IMR-90 (cell line): ENCODE measurements around the gene RAB6C. TPM values are rescaled to one million over a fixed set of nuclear protein-coding genes. Genes with fewer than 3 reads are reported as not detected.
"Not testable (repeated sequence)": the region's sequence is repeated elsewhere in the genome, so short reads cannot be mapped to it uniquely, and the experiment has no call there.

ENCODE experiments used
- ATAC-seq: fragments of 200-7000 bp; cut with Tn5 transposase; 2 replicates; pipeline ENCODE4 v1.9.1; 2020; ENCODE audit warnings: low read depth, mild to moderate bottlenecking, moderate library complexity
- BruUV-seq: library from RNA; stranded (reverse); fragments of 400-500 nt; replicated peaks from 2 replicates; lab custom pipeline; 2021; lab: Mats Ljungman, UMichigan
- CTCF ChIA-PET: fragments of 300-600 bp; formaldehyde crosslinking; extraction: SDS; loops from one replicate; lab custom pipeline; 2021; ENCODE audit warnings: antibody characterized with exemption; lab: Yijun Ruan, JAX
- POLR2A ChIA-PET: fragments of 300-600 bp; sonication (Branson Sonifier 250); formaldehyde crosslinking; loops from one replicate; lab custom pipeline; 2022; ENCODE audit warnings: antibody characterized with exemption; ENCODE audit not compliant: unreplicated experiment; lab: Charles Lee
- DNase-seq: peaks from one replicate; pipeline ENCODE4 v3.0.0; 2013
- H2AFZ ChIP-seq: replicated peaks from 2 replicates; pipeline ENCODE3; 2013; ENCODE audit warnings: low read length, mild to moderate bottlenecking; ENCODE audit not compliant: poor library complexity
- H2AK5ac ChIP-seq: 2 replicates; pipeline ENCODE4 v1.6.1; 2013; ENCODE audit warnings: low read depth, low read length, inconsistent platforms
- H2AK9ac ChIP-seq: replicated peaks from 2 replicates; pipeline ENCODE3; 2013; ENCODE audit warnings: mild to moderate bottlenecking, low read depth, low read length, moderate library complexity; ENCODE audit not compliant: poor library complexity
- H2BK120ac ChIP-seq: 2 replicates; pipeline ENCODE4 v1.6.1; 2013; ENCODE audit warnings: low read depth, low read length, inconsistent platforms
- H2BK15ac ChIP-seq: 3 replicates; pipeline ENCODE4 v1.6.1; 2013; ENCODE audit warnings: low read depth, low read length, inconsistent platforms
- H2BK20ac ChIP-seq: 2 replicates; pipeline ENCODE4 v1.6.1; 2013; ENCODE audit warnings: low read depth, mild to moderate bottlenecking, inconsistent platforms, low read length, moderate library complexity
- H2BK5ac ChIP-seq: 2 replicates; pipeline ENCODE4 v1.6.1; 2013; ENCODE audit warnings: mild to moderate bottlenecking, low read depth, low read length, inconsistent platforms; ENCODE audit not compliant: poor library complexity, severe bottlenecking
- H3K14ac ChIP-seq: replicated peaks from 2 replicates; pipeline ENCODE4 v1.6.1; 2013; ENCODE audit warnings: low read depth, low read length, inconsistent platforms
- H3K18ac ChIP-seq: 2 replicates; pipeline ENCODE4 v1.6.1; 2013; ENCODE audit warnings: low read depth, low read length, control low read depth
- H3K23ac ChIP-seq: 2 replicates; pipeline ENCODE4 v1.6.1; 2013; ENCODE audit warnings: low read depth, low read length, inconsistent platforms
- H3K27ac ChIP-seq: 2 replicates; pipeline ENCODE4 v1.5.1; 2013; ENCODE audit warnings: mild to moderate bottlenecking, control low read depth, low read length; ENCODE audit not compliant: insufficient read depth
- H3K27me3 ChIP-seq: 2 replicates; pipeline ENCODE4 v1.6.1; 2013; ENCODE audit warnings: low read length; ENCODE audit not compliant: control insufficient read depth, insufficient read depth
- H3K36me3 ChIP-seq: 2 replicates; pipeline ENCODE4 v1.6.1; 2013; ENCODE audit warnings: low read length, mixed read lengths; ENCODE audit not compliant: control insufficient read depth, insufficient read depth
- H3K4ac ChIP-seq: 2 replicates; pipeline ENCODE4 v1.6.1; 2013; ENCODE audit warnings: low read depth, low read length, inconsistent platforms
- H3K4me1 ChIP-seq: 2 replicates; pipeline ENCODE4 v1.6.1; 2013; ENCODE audit warnings: low read length, mixed read lengths; ENCODE audit not compliant: control insufficient read depth, insufficient read depth
- H3K4me2 ChIP-seq: 2 replicates; pipeline ENCODE4 v1.6.1; 2013; ENCODE audit warnings: low read depth, mild to moderate bottlenecking, control low read depth, low read length, moderate library complexity
- H3K4me3 ChIP-seq: 2 replicates; pipeline ENCODE4 v1.5.1; 2013; ENCODE audit warnings: low read depth, mild to moderate bottlenecking, control low read depth, low read length, moderate library complexity; ENCODE audit not compliant: insufficient read depth
- H3K56ac ChIP-seq: 2 replicates; pipeline ENCODE4 v1.6.1; 2013; ENCODE audit warnings: low read length, inconsistent platforms; ENCODE audit not compliant: insufficient read depth; ENCODE audit errors: extremely low read depth
- H3K79me1 ChIP-seq, 2 experiments: 2 replicates each; pipeline ENCODE4 v1.6.1; 2013; ENCODE audit warnings: low read length in 2 of 2, inconsistent platforms in 1 of 2, low read depth in 1 of 2
- H3K9ac ChIP-seq: 2 replicates; pipeline ENCODE4 v1.6.1; 2013; ENCODE audit warnings: low read depth, low read length, control low read depth
- H3K9me1 ChIP-seq: 2 replicates; pipeline ENCODE4 v1.6.1; 2013; ENCODE audit warnings: low read length, inconsistent platforms; ENCODE audit not compliant: insufficient read depth
- H3K9me3 ChIP-seq: 2 replicates; pipeline ENCODE4 v1.6.1; 2013; ENCODE audit warnings: low read length; ENCODE audit not compliant: control insufficient read depth, insufficient read depth
- H4K20me1 ChIP-seq: 2 replicates; pipeline ENCODE4 v1.6.1; 2013; ENCODE audit warnings: low read length, inconsistent platforms; ENCODE audit not compliant: insufficient read depth
- H4K5ac ChIP-seq: 2 replicates; pipeline ENCODE4 v1.6.1; 2013; ENCODE audit warnings: mild to moderate bottlenecking, low read depth, low read length, control low read depth
- H4K8ac ChIP-seq, 2 experiments: 2 replicates each; pipeline ENCODE4 v1.6.1; 2013; ENCODE audit warnings: low read depth in 2 of 2, low read length in 2 of 2, control low read depth in 1 of 2, inconsistent platforms in 1 of 2
- H4K91ac ChIP-seq: 2 replicates; pipeline ENCODE4 v1.6.1; 2013; ENCODE audit warnings: low read depth, low read length, inconsistent platforms; ENCODE audit not compliant: insufficient read depth
- CTCF ChIP-seq: conservative IDR thresholded peaks from 2 replicates; pipeline ENCODE4 v1.5.1; 2012; ENCODE audit warnings: mild to moderate bottlenecking, low read depth, low read length, improper control_type of control experiment
- FOS ChIP-seq: fragments of 150-350 bp; IDR thresholded peaks from 2 replicates; pipeline ENCODE4 v1.6.1; 2016; ENCODE audit warnings: low read depth, low read length
- MAZ ChIP-seq: IDR thresholded peaks from 2 replicates; pipeline ENCODE4 v1.6.1; 2012; ENCODE audit warnings: low read depth, mild to moderate bottlenecking, low read length, improper control_type of control experiment, moderate library complexity, borderline replicate concordance
- WGBS, 2 experiments: methylation state at CpG; one replicate each; pipeline versions ENCODE4 v1.1.5 to v1.1.7; 2013; ENCODE audit warnings: missing lambda C conversion rate in 2 of 2; ENCODE audit not compliant: insufficient read length in 1 of 2; ENCODE audit errors: extremely low coverage in 2 of 2; 5-methylcytosine and 5-hydroxymethylcytosine counted together
- dilution Hi-C: fragments of 300-500 bp; cut with HindIII; formaldehyde crosslinking; loops from one replicate; pipeline ENCODE4 v1.14.3; 2018; ENCODE audit warnings: low sequenced_read_pairs; ENCODE audit not compliant: unreplicated experiment
- in situ Hi-C: fragments of 300-500 bp; cut with MboI; formaldehyde crosslinking; loops from 3 replicates; pipeline ENCODE4 v1.14.3; 2019; ENCODE audit warnings: low sequenced_read_pairs, inconsistent platforms, mixed read lengths
- intact Hi-C: fragments of 100-400 bp; cut with micrococcal nuclease; formaldehyde crosslinking; loops from 2 replicates; pipeline ENCODE4 v1.10.0; 2022
- polyA plus RNA-seq, 3 experiments: library from polyadenylated mRNA; depleted of rRNA; stranded (reverse); fragments of >200 nt; gene quantifications; 2 replicates each; pipeline ENCODE4 v1.2.3, GENCODE V29; 2012; ENCODE audit warnings: low replicate concordance in 1 of 3
- total RNA-seq: library from RNA; depleted of rRNA; stranded (reverse); fragments of >200 nt; gene quantifications from 2 replicates; pipeline ENCODE4 v1.2.3, GENCODE V29; 2012

RAB6C gene
- total and polyA plus RNA-seq, 2 of the 4 experiments (the other 2 are of a cell fraction) = not detected

- TF ChIP-seq FOS (no peak), CTCF (no peak), MAZ (no peak)
- Histone ChIP-seq H3K79me1 (no peaks in the 10 kb centered on the region), H3K4me3 (no peak overlapping the region), H2AK5ac (no peak overlapping the region), H2BK120ac (no peak overlapping the region), H2BK15ac (no peak overlapping the region), H4K91ac (no peak overlapping the region), H2AK9ac (no peak overlapping the region), H3K9ac (no peak overlapping the region), H3K27me3 (no peaks in the 10 kb centered on the region), H3K36me3 (no peaks in the 10 kb centered on the region), H3K9me3 (no peaks in the 10 kb centered on the region), H3K23ac (no peak overlapping the region), H3K9me1 (no peaks in the 10 kb centered on the region), H4K20me1 (no peaks in the 10 kb centered on the region), H3K27ac (no peak overlapping the region), H3K4ac (no peak overlapping the region), H2BK20ac (no peak overlapping the region), H2AFZ (no peak overlapping the region), H3K4me2 (no peak overlapping the region), H3K56ac (no peak overlapping the region), H3K4me1 (no peaks in the 10 kb centered on the region), H4K8ac (no peak overlapping the region), H3K18ac (no peak overlapping the region), H3K14ac (no peak overlapping the region), H2BK5ac (no peak overlapping the region), H4K5ac (no peak overlapping the region)
- BruUV-seq = no TSS peak
- no peak for DNase-seq
- CTCF ChIA-PET = no interaction called here
- in situ Hi-C loops = no loop called here
- dilution Hi-C loops = no loop called here
- no CpG with 5 or more reads among the region's 6 CpGs for WGBS, 2 experiments
- POLR2A ChIA-PET = no interaction called here
- intact Hi-C loops = no loop called here
- no peak for ATAC-seq
Measured at GRCh38 chr2:129930451-129930850, 49.0 kb upstream of the RAB6C start.

GRCh38 chr2:129933387-129933786, 46.1 kb upstream of the RAB6C start:
- H4K20me1 ChIP-seq, H3K23ac ChIP-seq, H3K4me3 ChIP-seq, DNase-seq, H2AK9ac ChIP-seq, in situ Hi-C loops, CTCF ChIA-PET, H4K8ac ChIP-seq, POLR2A ChIA-PET, H3K4ac ChIP-seq, H2AFZ ChIP-seq, dilution Hi-C loops, H3K4me1 ChIP-seq, H3K18ac ChIP-seq, H3K27ac ChIP-seq, H4K5ac ChIP-seq, H3K79me1 ChIP-seq, BruUV-seq, H3K9ac ChIP-seq, H2BK20ac ChIP-seq, ATAC-seq, H3K14ac ChIP-seq, H3K4me2 ChIP-seq, H3K27me3 ChIP-seq, intact Hi-C loops, H3K9me1 ChIP-seq, H3K36me3 ChIP-seq, H3K9me3 ChIP-seq, H3K56ac ChIP-seq, H2AK5ac ChIP-seq, H2BK120ac ChIP-seq, H2BK15ac ChIP-seq, H4K91ac ChIP-seq, H2BK5ac ChIP-seq: not testable (repeated sequence)
- WGBS, 2 experiments = 50% methylated on average over 2 of the region's 8 CpGs; no CpG with 5 or more reads in 1 of the 2 experiments
